Measurements from ENCODE around the gene LOX. TPM values are rescaled to one million over a fixed set of nuclear protein-coding genes. Genes with fewer than 3 reads are reported as not detected.

The LOX gene
- under 1 TPM in 1 of 2 experiments, not detected in 1; 0.10 TPM for total RNA-seq

- Mint-ChIP-seq H3K27ac (no peak within 1 kb of the TSS), H3K36me3 (ENCODE audit: low read depth) (no peaks in the 10 kb centered on the region), H3K4me1 (peaks cover 17% of the 10 kb centered on the region), H3K9me3 (no peaks in the 10 kb centered on the region), H3K27me3 (peaks cover 49% of the 10 kb centered on the region), H3K4me3 (peak within 1 kb of the TSS; percentile 50)
- CTCF ChIA-PET = no interaction called here
- POLR2A ChIA-PET = no interaction called here
- no peak for DNase-seq
Measured at GRCh38 chr5:122078116-122079110, at the start of gene LOX. Gene LOX (minus strand): TSS chr5:122078259. CDS start chr5:122077985, 274 bp downstream.

GRCh38 chr5:122126756-122127321, 48.8 kb upstream of the LOX start:
- no peaks in the 10 kb centered on the region for H3K27me3 Mint-ChIP-seq
- CTCF ChIA-PET = no interaction called here
- H3K9me3 Mint-ChIP-seq = no peaks in the 10 kb centered on the region
- POLR2A ChIA-PET = no interaction called here
- H3K36me3 Mint-ChIP-seq (ENCODE audit: low read depth) = no peaks in the 10 kb centered on the region
- no peaks in the 10 kb centered on the region for H3K4me1 Mint-ChIP-seq
- DNase-seq = no peak
- H3K27ac Mint-ChIP-seq = no peak overlapping the region
- no peak overlapping the region for H3K4me3 Mint-ChIP-seq

GRCh38 chr5:122126177-122126755, 48.2 kb upstream of the LOX start:
- H3K4me1 Mint-ChIP-seq = no peaks in the 10 kb centered on the region
- ChIA-PET POLR2A (no interaction called here), CTCF (no interaction called here)
- no peaks in the 10 kb centered on the region for H3K36me3 Mint-ChIP-seq (ENCODE audit: low read depth)
- H3K4me3 Mint-ChIP-seq = no peak overlapping the region
- H3K27me3 Mint-ChIP-seq = no peaks in the 10 kb centered on the region
- no peak overlapping the region for H3K27ac Mint-ChIP-seq
- no peaks in the 10 kb centered on the region for H3K9me3 Mint-ChIP-seq
- DNase-seq = no peak

- Mint-ChIP-seq H3K9me3 (no peaks in the 10 kb centered on the region), H3K27me3 (no peaks in the 10 kb centered on the region), H3K4me3 (no peak overlapping the region), H3K27ac (no peak overlapping the region), H3K36me3 (ENCODE audit: low read depth) (no peaks in the 10 kb centered on the region), H3K4me1 (no peaks in the 10 kb centered on the region)
- DNase-seq = no peak
- ChIA-PET POLR2A (no interaction called here), CTCF (no interaction called here)
Measured at GRCh38 chr5:122124766-122125165, 46.7 kb upstream of the LOX start.

DNA sequence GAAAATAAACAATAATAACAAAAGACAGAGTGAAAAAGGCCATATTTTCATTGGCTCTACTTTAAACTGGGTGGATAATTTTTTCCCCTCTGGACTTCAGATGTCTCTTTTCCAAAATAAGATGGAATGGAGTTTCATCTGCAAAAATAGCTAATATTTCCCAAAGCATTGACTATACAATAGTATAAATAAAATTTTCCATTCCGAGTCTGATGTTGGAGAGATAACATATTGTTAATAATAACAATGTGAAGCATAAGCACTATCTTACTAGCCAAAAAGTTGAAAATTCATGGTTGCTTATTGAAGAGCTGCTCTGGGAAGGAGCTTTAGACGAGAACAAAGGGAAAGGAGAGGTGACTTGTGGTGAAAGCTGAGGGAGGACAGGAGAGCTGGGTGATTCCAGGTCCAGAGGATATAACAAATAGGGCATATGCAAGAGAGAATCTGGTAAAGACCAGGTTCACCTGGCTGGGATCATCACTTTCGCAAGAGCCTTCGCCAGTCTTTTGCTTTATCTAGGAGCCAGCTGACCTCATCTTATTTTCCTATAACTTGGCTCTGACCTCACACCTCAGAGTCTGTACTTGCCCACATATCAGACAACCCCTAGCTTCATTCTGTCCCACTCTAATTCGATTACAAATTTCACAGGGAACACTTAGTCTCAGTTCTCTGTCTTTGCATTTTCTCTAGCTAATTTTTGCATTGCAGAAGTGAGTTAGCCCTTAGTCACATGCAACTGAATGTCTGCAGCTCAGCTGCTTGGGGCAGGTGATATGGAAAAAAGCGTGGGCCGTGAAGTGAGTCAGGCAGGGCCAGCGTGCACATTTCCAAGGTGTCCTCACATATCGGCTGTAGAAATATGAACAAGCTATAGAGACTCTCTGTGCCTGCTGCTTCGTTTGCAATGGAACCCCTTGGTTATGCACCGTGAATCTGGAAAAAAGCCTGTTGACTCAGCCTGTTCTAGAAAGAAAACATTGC, 43.7 kb upstream of the LOX start:
- Mint-ChIP-seq H3K4me1 (no peaks in the 10 kb centered on the region), H3K36me3 (ENCODE audit: low read depth) (no peaks in the 10 kb centered on the region), H3K4me3 (no peak overlapping the region), H3K9me3 (no peaks in the 10 kb centered on the region), H3K27ac (no peak overlapping the region), H3K27me3 (no peaks in the 10 kb centered on the region)
- DNase-seq = no peak
- ChIA-PET POLR2A (no interaction called here), CTCF (no interaction called here)

DNA sequence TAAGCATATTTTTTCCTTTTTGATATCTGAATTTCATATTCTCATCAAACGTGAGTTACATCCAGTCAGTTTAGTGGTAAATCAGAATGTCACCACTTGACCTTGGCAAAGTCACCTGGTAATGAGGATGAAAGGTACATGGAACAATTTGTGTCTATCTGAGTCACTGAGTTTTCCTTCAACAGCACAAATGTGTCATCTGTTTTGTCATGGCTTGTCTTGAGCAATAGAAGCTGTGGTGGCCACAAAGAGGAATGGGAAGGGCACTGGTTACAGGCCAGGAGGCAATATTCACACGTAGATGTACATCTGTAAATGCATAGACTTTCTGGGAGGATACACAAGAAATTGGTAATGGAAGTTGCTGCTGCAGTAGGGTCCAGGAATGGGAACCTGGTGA, 42.9 kb upstream of the LOX start:
- Mint-ChIP-seq H3K9me3 (no peaks in the 10 kb centered on the region), H3K4me3 (no peak overlapping the region), H3K36me3 (ENCODE audit: low read depth) (no peaks in the 10 kb centered on the region), H3K27me3 (no peaks in the 10 kb centered on the region), H3K4me1 (no peaks in the 10 kb centered on the region), H3K27ac (no peak overlapping the region)
- POLR2A ChIA-PET = no interaction called here
- DNase-seq = no peak
- CTCF ChIA-PET = no interaction called here

- POLR2A ChIA-PET = no interaction called here
- no peaks in the 10 kb centered on the region for H3K36me3 Mint-ChIP-seq (ENCODE audit: low read depth)
- H3K4me3 Mint-ChIP-seq = no peak overlapping the region
- no peak for DNase-seq
- CTCF ChIA-PET = no interaction called here
- H3K27me3 Mint-ChIP-seq = no peaks in the 10 kb centered on the region
- H3K4me1 Mint-ChIP-seq = no peaks in the 10 kb centered on the region
- no peaks in the 10 kb centered on the region for H3K9me3 Mint-ChIP-seq
- H3K27ac Mint-ChIP-seq = no peak overlapping the region
Measured at GRCh38 chr5:122120493-122120892, 42.4 kb upstream of the LOX start.

DNA sequence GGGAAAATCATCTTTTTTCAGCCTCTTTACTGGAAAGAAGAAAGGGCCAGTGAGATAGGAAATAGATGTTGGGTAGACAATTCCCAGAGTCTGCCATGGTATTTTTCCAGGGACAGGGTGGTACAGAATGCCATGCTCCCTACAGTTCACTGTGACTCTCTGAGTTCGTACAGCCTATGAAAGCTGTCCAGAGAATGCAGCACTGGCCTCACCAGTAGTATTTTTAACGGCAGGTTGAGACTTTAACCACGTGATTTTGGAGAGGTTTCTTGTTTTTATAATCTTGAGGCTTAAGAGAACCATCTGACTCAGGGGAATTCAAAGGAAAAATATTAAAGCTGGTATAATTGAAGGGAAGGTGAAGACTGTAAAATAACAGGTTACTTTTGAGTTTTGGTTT, 41.1 kb upstream of the LOX start:
- H3K36me3 Mint-ChIP-seq (ENCODE audit: low read depth) = no peaks in the 10 kb centered on the region
- ChIA-PET POLR2A (no interaction called here), CTCF (no interaction called here)
- DNase-seq = no peak
- no peaks in the 10 kb centered on the region for H3K27me3 Mint-ChIP-seq
- H3K4me1 Mint-ChIP-seq = no peaks in the 10 kb centered on the region
- H3K9me3 Mint-ChIP-seq = no peaks in the 10 kb centered on the region
- H3K27ac Mint-ChIP-seq = no peak overlapping the region
- no peak overlapping the region for H3K4me3 Mint-ChIP-seq

GRCh38 chr5:122118356-122118948, 40.4 kb upstream of the LOX start:
- ChIA-PET POLR2A (no interaction called here), CTCF (no interaction called here)
- DNase-seq = no peak
- Mint-ChIP-seq H3K4me3 (no peak overlapping the region), H3K27ac (no peak overlapping the region), H3K36me3 (ENCODE audit: low read depth) (no peaks in the 10 kb centered on the region), H3K27me3 (no peaks in the 10 kb centered on the region), H3K9me3 (no peaks in the 10 kb centered on the region), H3K4me1 (no peaks in the 10 kb centered on the region)

DNA sequence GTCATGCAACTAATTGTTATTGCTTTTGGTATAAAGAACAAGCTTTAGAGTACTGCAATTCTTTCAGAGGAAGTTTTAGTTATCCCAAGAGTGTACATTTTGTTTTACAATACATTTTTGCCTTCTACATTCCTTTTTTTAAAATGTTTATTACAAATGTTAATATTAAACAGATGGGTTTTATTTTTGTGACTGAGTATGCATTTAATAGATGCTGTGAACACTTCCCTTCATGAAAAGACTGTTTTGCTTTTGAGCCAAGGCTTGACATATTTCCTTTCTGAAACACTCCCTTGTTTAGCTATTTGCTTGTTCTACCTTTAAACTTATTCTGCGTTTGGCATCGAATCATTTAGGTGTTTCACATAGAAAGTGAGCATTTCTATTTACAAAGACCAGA, 36.4 kb upstream of the LOX start:
- H3K4me3 Mint-ChIP-seq = no peak overlapping the region
- H3K27ac Mint-ChIP-seq = no peak overlapping the region
- ChIA-PET POLR2A (no interaction called here), CTCF (no interaction called here)
- no peak for DNase-seq
- H3K9me3 Mint-ChIP-seq = no peaks in the 10 kb centered on the region
- no peaks in the 10 kb centered on the region for H3K36me3 Mint-ChIP-seq (ENCODE audit: low read depth)
- no peaks in the 10 kb centered on the region for H3K27me3 Mint-ChIP-seq
- H3K4me1 Mint-ChIP-seq = no peaks in the 10 kb centered on the region

- Mint-ChIP-seq H3K4me3 (no peak overlapping the region), H3K27me3 (no peaks in the 10 kb centered on the region), H3K4me1 (no peaks in the 10 kb centered on the region), H3K9me3 (no peaks in the 10 kb centered on the region), H3K27ac (no peak overlapping the region), H3K36me3 (ENCODE audit: low read depth) (no peaks in the 10 kb centered on the region)
- ChIA-PET CTCF (no interaction called here), POLR2A (no interaction called here)
- no peak for DNase-seq
Measured at GRCh38 chr5:122112733-122113558, 34.9 kb upstream of the LOX start.

- CTCF ChIA-PET = no interaction called here
- POLR2A ChIA-PET = no interaction called here
- no peaks in the 10 kb centered on the region for H3K9me3 Mint-ChIP-seq
- DNase-seq = no peak
- no peak overlapping the region for H3K27ac Mint-ChIP-seq
- no peaks in the 10 kb centered on the region for H3K27me3 Mint-ChIP-seq
- H3K4me3 Mint-ChIP-seq = no peak overlapping the region
- no peaks in the 10 kb centered on the region for H3K36me3 Mint-ChIP-seq (ENCODE audit: low read depth)
- no peaks in the 10 kb centered on the region for H3K4me1 Mint-ChIP-seq
Measured at GRCh38 chr5:122112063-122112462, 34.0 kb upstream of the LOX start.
